HG02970 (cell line): ENCODE results near the gene SMARCC2.
"Not testable (repeated sequence)": the region's sequence is repeated elsewhere in the genome, so short reads cannot be mapped to it uniquely, and the experiment has no call there.

Source experiments
- ATAC-seq: cut with Tn5 transposase; IDR thresholded peaks from one replicate; pipeline ENCODE4 v1.9.1; 2021; ENCODE audit warnings: mild to moderate bottlenecking, moderate library complexity, moderate number of reproducible peaks; ENCODE audit not compliant: unreplicated experiment, low FRiP score

The SMARCC2 gene

DNA sequence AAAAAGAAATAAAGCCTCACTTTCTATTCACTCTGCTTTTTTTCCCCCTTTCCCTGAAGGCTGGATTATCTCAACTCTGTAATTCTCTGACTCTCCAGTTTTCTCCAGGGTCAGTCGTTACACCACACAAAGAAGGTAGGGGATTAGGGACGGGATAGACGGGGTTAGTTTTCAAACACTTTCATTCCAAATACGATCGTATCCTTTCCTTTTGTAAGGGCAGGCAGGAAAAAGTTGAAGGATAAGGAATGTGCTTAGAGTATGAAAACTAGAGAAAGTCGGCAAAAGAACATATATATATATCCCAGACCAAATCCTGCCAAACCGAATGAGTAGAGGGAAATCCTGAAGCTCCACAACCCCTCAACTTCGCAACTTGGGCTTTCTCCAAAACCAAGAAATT is 61.8 kb downstream of the SMARCC2 start:
- no peak for ATAC-seq

DNA sequence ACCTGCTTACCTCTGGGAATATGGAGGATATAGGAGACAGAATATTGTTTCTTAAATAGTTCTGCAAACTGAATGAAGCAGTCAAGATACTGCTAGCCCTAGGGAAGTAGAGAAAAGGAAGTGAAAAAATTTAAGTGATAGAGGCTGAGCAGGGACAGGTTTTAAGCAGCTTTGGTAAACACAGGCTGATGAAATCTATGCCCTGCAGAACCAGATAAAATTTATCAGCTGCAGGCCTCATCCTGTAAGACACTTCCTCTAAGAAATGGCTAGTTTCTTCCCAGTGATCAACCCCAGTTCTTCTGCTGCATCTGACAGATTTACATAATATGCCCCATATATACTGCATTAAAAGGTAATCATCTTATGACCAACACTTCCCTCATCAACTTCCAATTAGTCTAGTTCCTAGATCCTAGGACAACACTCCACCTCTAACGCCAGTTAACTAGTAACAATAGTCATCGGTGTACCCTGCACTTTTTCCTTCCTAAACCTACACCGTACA is 62.5 kb downstream of the SMARCC2 start:
- no peak for ATAC-seq

DNA sequence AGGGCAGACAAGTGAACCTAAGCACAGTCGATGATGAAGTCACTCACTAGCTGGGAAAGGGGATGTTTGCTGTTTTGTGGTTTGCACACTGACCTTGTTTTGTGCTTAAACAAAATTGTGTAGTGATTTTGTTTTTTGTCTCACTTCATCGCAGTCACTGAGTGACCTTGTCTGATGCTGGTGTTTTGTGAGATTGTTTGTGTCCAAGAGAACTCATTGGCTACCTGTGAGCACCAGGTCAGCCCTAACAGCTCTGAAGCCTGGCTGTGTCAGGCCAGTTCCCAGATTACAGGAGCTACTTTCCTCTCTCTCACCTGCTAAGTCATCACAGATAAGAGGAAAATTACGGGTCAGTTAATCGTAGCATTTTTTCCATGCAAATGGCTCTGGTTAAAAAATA is 65.2 kb downstream of the SMARCC2 start:
- ATAC-seq = no peak

DNA sequence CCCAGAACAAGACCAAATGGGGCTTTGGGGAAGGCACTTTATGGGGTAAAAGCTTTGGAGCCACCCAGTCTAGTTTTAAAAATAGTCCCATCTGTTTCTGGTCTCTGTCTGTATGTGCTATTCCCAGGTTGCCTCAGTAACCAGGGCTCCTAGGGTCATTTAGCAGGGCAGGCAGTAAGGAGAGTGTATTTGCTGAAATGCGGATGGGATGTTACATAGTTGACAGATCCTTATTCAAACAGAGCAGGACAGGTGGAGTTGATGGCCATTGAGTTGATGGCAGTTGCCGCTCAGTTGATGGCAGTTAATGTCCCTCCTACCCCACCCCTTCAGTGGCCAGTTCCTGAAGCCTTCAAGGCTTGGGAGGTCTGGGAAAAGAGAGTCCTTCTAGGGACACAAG is 66.6 kb downstream of the SMARCC2 start:
- no peak for ATAC-seq

DNA sequence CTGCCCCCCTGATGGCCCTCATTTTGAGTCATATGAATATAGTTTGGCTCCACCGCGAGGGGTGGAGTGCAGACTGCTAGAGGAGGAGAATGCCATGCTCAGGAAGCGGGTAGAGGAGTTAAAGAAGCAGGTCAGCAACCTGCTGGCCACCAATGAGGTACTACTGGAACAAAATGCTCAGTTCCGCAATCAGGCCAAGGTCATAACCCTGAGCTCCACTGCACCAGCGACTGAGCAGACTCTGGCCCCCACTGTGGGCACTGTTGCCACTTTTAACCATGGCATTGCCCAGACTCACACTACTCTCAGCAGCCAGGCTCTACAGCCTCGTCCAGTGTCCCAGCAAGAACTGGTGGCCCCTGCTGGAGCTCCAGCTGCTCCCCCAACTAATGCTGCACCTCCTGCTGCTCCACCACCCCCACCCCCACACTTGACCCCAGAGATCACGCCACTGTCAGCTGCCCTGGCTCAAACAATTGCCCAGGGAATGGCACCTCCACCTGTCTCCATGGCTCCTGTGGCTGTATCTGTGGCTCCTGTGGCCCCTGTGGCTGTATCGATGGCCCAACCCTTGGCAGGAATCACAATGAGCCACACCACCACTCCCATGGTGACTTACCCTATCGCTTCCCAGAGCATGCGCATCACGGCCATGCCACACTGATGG is 67.9 kb downstream of the SMARCC2 start:
- no peak for ATAC-seq

DNA sequence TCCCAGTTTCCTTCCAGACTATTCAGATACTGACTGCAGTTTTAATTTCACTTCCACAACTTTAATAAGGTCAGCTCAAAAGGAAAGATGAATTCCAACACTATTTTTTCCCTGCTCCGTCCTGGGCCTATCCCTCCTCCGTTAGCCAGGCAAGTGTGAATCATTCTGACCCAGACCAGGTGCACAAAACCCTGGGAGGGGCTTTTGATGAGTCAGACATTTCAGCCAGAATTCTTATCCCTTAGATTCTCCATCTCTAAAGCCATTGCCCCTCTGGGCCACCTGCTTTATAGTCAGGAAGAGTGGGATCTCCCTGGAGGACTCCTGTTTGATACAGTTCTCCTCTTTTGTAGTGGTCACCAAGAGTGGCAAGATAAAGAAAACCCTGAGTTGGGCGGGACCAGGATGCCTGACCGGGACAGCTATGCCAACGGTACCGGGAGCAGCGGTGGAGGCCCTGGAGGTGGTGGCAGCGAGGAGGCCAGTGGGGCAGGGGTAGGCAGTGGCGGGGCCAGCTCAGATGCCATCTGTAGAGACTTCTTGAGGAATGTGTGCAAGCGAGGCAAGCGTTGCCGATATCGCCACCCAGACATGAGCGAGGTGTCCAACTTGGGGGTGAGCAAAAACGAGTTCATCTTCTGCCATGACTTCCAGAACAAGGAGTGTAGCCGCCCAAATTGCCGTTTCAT is 69.0 kb downstream of the SMARCC2 start:
- no peak for ATAC-seq

DNA sequence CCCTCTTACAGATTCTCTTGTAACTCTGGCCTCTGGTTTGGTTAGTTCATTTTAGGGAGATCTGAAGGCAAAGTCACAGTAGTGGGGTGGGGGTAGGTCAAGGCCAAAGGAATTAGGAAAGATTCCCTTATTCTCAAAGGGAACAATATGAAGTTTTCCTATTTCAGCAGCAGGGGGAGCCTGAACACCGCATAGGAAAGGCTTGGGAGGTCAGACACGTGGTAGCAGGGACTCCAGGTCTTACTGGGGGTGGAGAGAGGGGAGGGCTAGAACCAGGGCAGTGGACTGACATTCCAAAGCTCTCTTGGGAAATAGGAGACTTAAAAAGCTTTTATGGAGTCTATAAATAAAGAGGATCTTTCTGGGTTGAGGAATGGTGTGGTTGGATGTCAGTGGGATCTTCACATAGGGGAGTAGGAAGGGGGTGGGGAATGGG is 69.9 kb downstream of the SMARCC2 start:
- ATAC-seq = no peak

DNA sequence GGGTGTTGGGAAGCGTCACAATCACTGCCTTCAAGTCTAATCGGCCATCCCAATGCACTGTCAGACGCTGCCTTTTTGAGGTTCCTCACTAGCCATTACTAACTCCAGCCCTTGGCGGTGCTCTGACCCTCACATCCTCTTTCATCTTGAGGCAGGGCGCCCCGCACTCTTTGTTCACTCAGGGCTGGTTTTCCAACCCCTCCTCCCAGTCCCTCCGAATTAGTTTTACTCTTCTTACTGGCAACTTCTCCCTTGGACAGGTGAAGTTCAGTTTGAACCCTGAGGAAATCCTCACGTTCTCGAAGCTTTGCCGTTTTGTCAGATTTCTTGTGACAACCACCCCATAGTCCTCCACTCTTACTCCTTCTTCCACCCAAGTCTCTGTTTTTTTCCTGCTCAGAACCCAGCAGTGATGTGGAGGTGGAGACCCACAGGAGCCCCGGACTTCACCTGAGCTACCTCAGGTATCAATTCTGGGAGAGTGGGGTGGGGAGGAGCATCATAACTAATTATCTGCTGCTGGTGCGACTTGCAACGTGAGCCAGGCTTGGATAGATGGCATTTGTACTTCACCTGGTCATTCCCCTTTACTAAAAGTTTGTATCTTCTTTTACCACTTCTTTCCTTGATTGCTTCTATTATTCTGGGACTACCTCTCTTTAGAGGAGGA is 70.5 kb downstream of the SMARCC2 start:
- ATAC-seq = peak; percentile 1

DNA sequence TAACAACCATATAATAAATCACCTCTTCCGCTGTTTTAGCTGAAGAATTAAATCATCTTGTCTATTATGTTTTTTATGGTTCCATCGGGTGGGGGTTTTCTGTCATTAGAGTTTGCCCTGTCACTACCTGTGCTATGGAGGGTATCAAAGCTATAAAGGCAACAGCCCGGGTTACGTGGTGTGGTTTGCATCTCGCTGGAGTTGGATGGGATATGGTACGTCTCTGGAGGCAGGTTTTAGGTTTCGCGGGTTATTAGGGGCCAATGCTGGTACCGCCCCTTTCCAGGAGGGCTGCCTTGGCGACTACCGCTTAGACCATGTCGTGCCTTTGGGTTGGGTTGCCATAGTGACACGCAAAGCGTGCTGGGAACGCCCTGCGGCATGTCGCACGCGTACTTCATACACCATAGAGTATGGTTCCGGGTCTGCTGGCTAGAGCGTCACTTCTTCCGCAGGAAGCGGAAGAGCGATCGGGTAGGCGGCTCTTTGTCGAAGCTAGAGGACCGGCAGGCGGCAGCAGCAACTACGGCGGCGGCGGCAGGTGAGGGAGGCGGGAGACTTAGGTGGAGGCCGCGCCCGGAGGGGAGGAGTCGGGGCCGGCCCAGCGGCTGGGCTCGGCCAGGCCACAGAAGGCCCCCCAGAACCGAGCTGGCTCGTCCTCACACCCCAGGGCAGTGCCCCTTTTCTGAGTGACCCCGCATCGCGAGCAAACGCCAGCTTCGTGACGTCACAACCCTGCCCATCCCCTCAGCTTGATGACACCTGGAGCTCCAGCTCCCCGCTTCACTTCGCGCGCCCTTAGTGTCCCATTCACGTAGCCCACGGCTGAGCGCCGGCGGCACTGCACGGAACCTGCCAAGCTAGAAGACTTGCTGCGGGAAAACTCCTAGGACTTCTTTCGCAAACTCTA is 71.2 kb downstream of the SMARCC2 start, which contains the start of gene ZC3H10:
Gene ZC3H10 (plus strand): TSS at position 489 of the 910 bp plus-strand sequence. CDS start 2,297 bp downstream, outside the sequence.
- peak; percentile 75 for ATAC-seq

DNA sequence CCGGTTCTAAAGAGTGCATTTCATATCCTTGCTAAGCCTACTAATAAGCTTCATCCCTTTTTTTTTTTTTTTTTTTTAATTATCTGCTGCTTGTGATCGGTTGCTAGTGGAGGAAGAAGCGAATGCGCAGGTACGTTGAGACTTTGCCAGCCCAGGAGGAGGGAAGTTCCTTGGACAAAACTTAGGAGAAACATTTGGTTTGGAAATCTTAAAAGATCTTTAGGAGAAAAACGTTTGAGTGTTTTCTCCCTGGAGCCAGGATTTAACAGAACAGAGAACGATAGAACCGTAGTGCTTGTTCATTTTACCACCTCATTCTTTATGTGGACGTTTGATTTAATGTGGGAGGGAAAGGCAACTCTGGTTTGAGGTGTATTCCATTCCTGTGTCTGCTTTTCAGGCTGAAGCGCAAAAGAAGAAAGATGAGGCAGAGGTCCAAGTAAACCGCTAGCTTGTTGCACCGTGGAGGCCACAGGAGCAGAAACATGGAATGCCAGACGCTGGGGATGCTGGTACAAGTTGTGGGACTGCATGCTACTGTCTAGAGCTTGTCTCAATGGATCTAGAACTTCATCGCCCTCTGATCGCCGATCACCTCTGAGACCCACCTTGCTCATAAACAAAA is 72.1 kb downstream of the SMARCC2 start:
- not testable (repeated sequence) for ATAC-seq

DNA sequence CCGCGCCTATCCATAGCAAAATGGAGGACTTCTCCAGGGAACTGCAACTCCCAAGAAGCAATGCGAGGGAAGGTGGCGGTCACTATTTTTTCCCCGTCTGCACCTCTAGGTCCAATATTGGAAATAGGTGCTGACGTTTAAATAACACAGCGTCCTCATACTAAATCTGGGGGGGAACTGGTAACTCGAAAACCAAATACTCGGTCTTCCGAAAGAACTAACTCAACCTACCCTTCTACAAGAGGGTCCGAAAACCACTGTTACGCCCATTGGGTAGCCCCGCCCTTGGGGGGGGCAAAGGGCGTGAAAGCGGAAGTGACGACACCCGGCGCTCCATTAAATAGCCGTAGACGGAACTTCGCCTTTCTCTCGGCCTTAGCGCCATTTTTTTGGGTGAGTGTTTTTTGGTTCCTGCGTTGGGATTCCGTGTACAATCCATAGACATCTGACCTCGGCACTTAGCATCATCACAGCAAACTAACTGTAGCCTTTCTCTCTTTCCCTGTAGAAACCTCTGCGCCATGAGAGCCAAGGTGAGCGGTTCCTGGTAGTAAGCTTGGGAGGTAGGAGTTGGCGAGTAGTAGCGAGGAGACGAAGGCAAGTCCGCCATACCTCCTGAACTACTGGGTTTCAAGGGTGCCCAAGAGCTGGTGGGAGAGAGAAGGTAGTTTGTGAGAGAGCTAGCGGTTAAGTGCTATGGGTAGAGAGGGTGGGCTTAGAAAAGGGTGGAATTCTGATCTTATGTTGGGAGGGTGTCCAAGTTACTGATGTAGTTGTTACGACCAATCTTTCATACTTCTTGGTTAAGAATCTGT is 72.8 kb downstream of the SMARCC2 start, which contains the start of gene RPL41:
Gene RPL41 (plus strand): TSS at position 367 of the 815 bp plus-strand sequence.
- peak; percentile 39 for ATAC-seq

DNA sequence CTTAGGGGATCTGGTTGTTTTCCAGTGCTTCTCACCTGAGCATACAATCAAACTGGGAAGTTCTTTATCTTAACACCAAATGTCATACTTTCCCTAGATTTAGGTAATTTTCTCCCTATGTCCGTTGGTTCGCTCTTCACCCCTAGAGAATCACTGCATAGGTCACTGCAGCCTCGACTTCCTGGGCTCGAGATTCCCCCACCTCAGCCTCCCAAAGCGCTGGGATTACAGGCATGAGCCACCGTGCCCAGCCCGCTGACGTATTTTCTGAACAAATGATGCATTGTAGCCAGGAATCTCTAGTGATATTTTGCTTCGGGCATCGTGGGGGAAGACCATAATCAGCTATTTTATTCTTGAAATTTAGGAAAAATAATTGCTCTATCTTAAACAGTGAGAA is 74.0 kb downstream of the SMARCC2 start:
- ATAC-seq = no peak

DNA sequence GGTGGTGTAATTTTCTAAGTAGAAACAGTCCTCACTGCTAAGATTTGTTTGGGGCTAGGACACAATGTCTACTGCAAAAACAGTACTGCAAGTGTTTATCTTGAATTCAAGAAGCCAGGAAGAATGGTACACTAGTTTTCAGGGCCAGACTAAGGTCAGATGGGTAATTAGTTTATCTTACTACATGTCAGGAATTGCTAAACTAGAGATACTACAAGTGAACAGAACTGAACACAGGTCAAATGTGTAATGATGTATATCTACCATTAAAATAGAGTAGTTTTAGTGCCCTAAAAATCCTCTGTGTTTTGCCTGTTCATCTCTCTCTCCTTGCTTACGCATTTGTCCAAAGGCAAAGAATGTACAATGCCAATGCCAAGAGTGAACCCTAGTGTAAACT is 75.2 kb downstream of the SMARCC2 start:
- no peak for ATAC-seq
